Heart right ventricle (tissue), 16 donors: ENCODE measurements around the gene TMEM240. TPM values are rescaled to one million over a fixed set of nuclear protein-coding genes. Genes with fewer than 3 reads are reported as not detected.
A peak's percentile ranks its signal among the peaks of the same experiment; 100 is the strongest.
"Not testable (repeated sequence)": the region's sequence is repeated elsewhere in the genome, so short reads cannot be mapped to it uniquely, and the experiment has no call there.

Experiments
- ATAC-seq, 8 donors: fragments of 200-7000 bp; cut with Tn5 transposase; one replicate each; pipeline ENCODE4 v1.9.1; 2020; ENCODE audit warnings: mild to moderate bottlenecking in 8 of 8, moderate library complexity in 8 of 8, moderate number of reproducible peaks in 1 of 8
- DNase-seq, 2 donors: peaks; one replicate each; pipeline ENCODE4 v3.0.0-alpha.2; 2020
- H3K27ac ChIP-seq, 10 donors: fragments of 200-600 bp; sonication (generic) in 2 of 10; one replicate each; pipeline versions ENCODE4 v1.5.0 to v1.8.0; 2020 to 2022; ENCODE audit warnings: mild to moderate bottlenecking in 3 of 10
- H3K27me3 ChIP-seq, 7 donors: fragments of 200-600 bp; one replicate each; pipeline ENCODE4 v1.8.0; 2021 to 2022; ENCODE audit warnings: mild to moderate bottlenecking in 2 of 7
- H3K36me3 ChIP-seq, 9 donors: fragments of 200-600 bp; sonication (generic) in 1 of 9; one replicate each; pipeline versions ENCODE4 v1.5.0 to v1.8.0; 2020 to 2022; ENCODE audit warnings: mild to moderate bottlenecking in 2 of 9
- H3K4me1 ChIP-seq, 9 donors: fragments of 200-600 bp; sonication (generic) in 1 of 9; one replicate each; pipeline versions ENCODE4 v1.5.0 to v1.8.0; 2020 to 2022; ENCODE audit warnings: mild to moderate bottlenecking in 4 of 9
- H3K4me3 ChIP-seq, 10 donors: fragments of 200-600 bp; sonication (generic) in 2 of 10; one replicate each; pipeline versions ENCODE4 v1.5.0 to v1.8.0; 2020 to 2022; ENCODE audit warnings: mild to moderate bottlenecking in 7 of 10, moderate library complexity in 2 of 10
- H3K9me3 ChIP-seq, 11 donors: fragments of 200-600 bp in 10 of 11; sonication (generic) in 2 of 11; one replicate each; pipeline versions ENCODE4 v1.5.0 to v1.8.0; 2013 to 2022; ENCODE audit warnings: mild to moderate bottlenecking in 2 of 11, control low read depth in 1 of 11, moderate library complexity in 1 of 11
- CTCF ChIP-seq, 9 donors: fragments of 200-600 bp; sonication (generic) in 2 of 9; IDR thresholded peaks; one replicate each; pipeline versions ENCODE4 v1.5.0 to v1.8.0; 2021 to 2022; ENCODE audit warnings: antibody characterized with exemption in 9 of 9, mild to moderate bottlenecking in 5 of 9, moderate library complexity in 1 of 9
- WGBS, 2 donors: extraction: QIAGEN DNeasy Blood & Tissue Kit; methylation state at CpG; one replicate each; pipeline ENCODE4 v1.1.7; 2013; ENCODE audit warnings: inconsistent platforms in 1 of 2; 5-methylcytosine and 5-hydroxymethylcytosine counted together
- intact Hi-C, 10 donors: fragments of 100-400 bp; cut with DNase I; formaldehyde crosslinking; loops; one replicate each; pipeline versions ENCODE4 v1.11.1 to v1.14.2; 2022
- polyA plus RNA-seq, 2 donors: library from polyadenylated mRNA; stranded (reverse); fragments of 200-250 nt; gene quantifications; one replicate each; pipeline ENCODE4 v1.2.3, GENCODE V29; 2013
- total RNA-seq, 10 donors: library from RNA; stranded (reverse); fragmentation: NEBNext Ultra II Directional in 3 of 10; extraction: Animal tissue kit (Norgen Biotek cat#: 25700) in 3 of 10; gene quantifications; one replicate each; pipeline versions ENCODE4 v1.2.1 to v1.2.4, GENCODE V29; 2021 to 2023
- donor health status: Arrhythmogenic right ventricular cardiomyopathy.
- donor health status: ischemic (EF 13 %, LVEDD 7.1; RV severe dilation, severe dysfunction).
- donor health status: healthy with polysubstance abuse.
- donor health status: DM: no; HTN: yes; CAD: no.
- donor health status: DM: no; HTN: no; CAD: no.
- donor health status: ischemic (EF 25% LVEDD 6.9; RV normal size, moderate dysfunction).
- donor health status: ischemic (EF 25% LVEDD 5.7; RV mildly dilated, moderate dysfunction).
- donor health status: healthy.
- donor health status: DM: yes; HTN: yes; CAD: no.
- donor health status: Ischemic cardiomyopathy.
- donor health status: ischemic (EF 35%, LVEDD 5.7; RV mildly dilated, moderate dysfunction).
- donor health status: nonischemic (EF 11% LVEDD 7.7; RV severe dilation, severe dysfunction).
- donor health status: DM: yes; HTN: yes; CAD: no.
- donor health status: PGD.
- donor health status: ischemic (EF 29% LVEDD 5.4; RV normal size, mild dysfunction).
- donor health status: nonischemic (EF 23%, LVEDD 6.1; RV moderate dilation, normal function).

Gene TMEM240
- total and polyA plus RNA-seq, 12 donors: 3.2 to 12.1 (median 3.7) TPM

- no peaks in the 10 kb centered on the region for H3K27me3 ChIP-seq
- DNase-seq (no peak), ATAC-seq (no peak)
- peak overlapping the region; percentile 74 to 96 (median 90) for H3K27ac ChIP-seq
- H3K4me1 ChIP-seq: peaks cover 5 to 26% (median 10%) of the 10 kb centered on the region in 9 donors
- H3K4me3 ChIP-seq: peak overlapping the region; percentile 59 to 96 (median 83)
- no peak for TF ChIP-seq CTCF (IDR thresholded peaks at IDR 0.05)
- H3K36me3 ChIP-seq: peaks cover 0 to 7% (median 0%) of the 10 kb centered on the region in 9 donors
- WGBS, 2 donors: 12 to 17% methylated on average over 17 of the region's 17 CpGs
- intact Hi-C loops: no loop called here
- no peaks in the 10 kb centered on the region for H3K9me3 ChIP-seq
These were observed 29.4 kb downstream of the TMEM240 start for GRCh38 chr1:1510912-1511532.

DNA sequence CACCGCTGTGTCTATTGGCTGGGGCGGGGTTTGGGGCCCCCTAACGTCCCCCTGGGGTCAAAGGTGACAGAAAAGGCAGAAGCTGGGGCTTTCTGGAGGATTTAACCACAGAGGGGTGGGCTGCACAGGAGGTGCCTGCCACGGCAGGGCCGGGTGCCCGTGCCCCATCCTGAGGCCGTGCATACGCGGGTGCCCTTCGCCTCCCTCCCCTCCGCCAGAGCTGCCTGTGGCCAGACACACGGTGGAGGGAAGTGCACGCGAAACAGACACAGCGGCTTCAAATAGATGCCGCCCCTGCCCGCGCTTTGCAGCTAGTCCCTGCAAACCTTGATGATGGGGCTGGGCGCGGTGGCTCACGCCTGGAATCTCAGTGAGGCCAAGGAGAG lies 31.0 kb downstream of the TMEM240 start:
- not testable (repeated sequence) for H3K36me3 ChIP-seq, H3K27ac ChIP-seq, DNase-seq, H3K27me3 ChIP-seq, ATAC-seq, H3K4me3 ChIP-seq, H3K9me3 ChIP-seq
- intact Hi-C loops: loop anchor here in 3 of 10 donors (10.0 kb wide), 3 partner anchors 75 to 135 kb away; partner anchors contain the start of genes AURKAIP1 (in 1 of the 3), MRPL20 (in 1 of the 3) and VWA1 (in 1 of the 3)
- 81 to 84% methylated on average over 13 to 17 of the region's 21 CpGs for WGBS, 2 donors
- peaks cover 7 to 39% (median 19%) of the 10 kb centered on the region in 9 donors for H3K4me1 ChIP-seq

- H3K4me1 ChIP-seq: peaks cover 7 to 39% (median 19%) of the 10 kb centered on the region in 9 donors
- H3K27ac ChIP-seq: peak overlapping the region in 4 of 10 donors; percentile 19 to 58 (median 53)
- H3K27me3 ChIP-seq, H3K9me3 ChIP-seq, DNase-seq, H3K4me3 ChIP-seq, H3K36me3 ChIP-seq: not testable (repeated sequence)
- peak in 3 of 8 donors; percentile 36 to 61 (median 49) for ATAC-seq
- intact Hi-C loops: loop anchor here in 3 of 10 donors (10.0 kb wide), 3 partner anchors 74 to 134 kb away; partner anchors contain the start of genes AURKAIP1 (in 1 of the 3), MRPL20 (in 1 of the 3) and VWA1 (in 1 of the 3)
- 56 to 64% methylated on average over 27 of the region's 34 CpGs for WGBS, 2 donors
These were observed 31.5 kb downstream of the TMEM240 start for GRCh38 chr1:1508775-1509464.

- DNase-seq (no peak), ATAC-seq (no peak)
- Histone ChIP-seq H3K4me3 (no peak overlapping the region), H3K4me1 (peaks cover 7 to 35% (median 17%) of the 10 kb centered on the region in 9 donors), H3K27me3 (no peaks in the 10 kb centered on the region), H3K36me3 (no peaks in the 10 kb centered on the region), H3K9me3 (no peaks in the 10 kb centered on the region), H3K27ac (no peak overlapping the region)
- TF ChIP-seq CTCF (IDR thresholded peaks at IDR 0.05): no peak
- 93 to 97% methylated on average over 4 of the region's 4 CpGs for WGBS, 2 donors
- intact Hi-C loops: loop anchor here in 3 of 10 donors (10.0 kb wide), 3 partner anchors 73 to 133 kb away; partner anchors contain the start of genes AURKAIP1 (in 1 of the 3), MRPL20 (in 1 of the 3) and VWA1 (in 1 of the 3)
These were observed 33.1 kb downstream of the TMEM240 start for GRCh38 chr1:1507305-1507704.

DNA sequence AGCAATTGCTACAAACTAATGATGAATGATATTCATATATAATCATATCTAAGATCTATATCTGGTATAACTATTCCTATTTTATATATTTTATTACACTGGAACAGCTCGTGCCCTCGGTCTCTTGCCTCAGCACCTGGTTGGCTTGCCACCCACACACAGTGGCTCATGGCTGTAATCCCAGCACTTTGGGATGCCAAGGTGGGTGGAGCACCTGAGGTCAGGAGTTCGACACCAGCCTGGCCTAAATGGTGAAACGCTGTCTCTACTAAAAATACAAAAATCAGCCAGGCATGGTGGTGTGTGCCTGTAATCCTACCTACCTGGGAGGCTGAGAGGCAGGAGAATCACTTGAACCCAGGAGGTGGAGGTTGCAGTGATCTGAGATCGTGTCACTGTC lies 34.6 kb downstream of the TMEM240 start:
- H3K27ac ChIP-seq: peak overlapping the region in 9 of 10 donors; percentile 33 to 86 (median 82)
- 76 to 86% methylated on average over 5 of the region's 5 CpGs for WGBS, 2 donors
- intact Hi-C loops: loop anchor here in 3 of 10 donors (10.0 kb wide), 3 partner anchors 71 to 131 kb away; partner anchors contain the start of genes AURKAIP1 (in 1 of the 3), MRPL20 (in 1 of the 3) and VWA1 (in 1 of the 3)

More for the DNA sequence above, 34.6 kb downstream of the TMEM240 start:
- Histone ChIP-seq H3K4me1 (peaks cover 4 to 31% (median 13%) of the 10 kb centered on the region in 9 donors), H3K4me3 (peak overlapping the region in 2 of 10 donors; percentile 38 to 42)
- not testable (repeated sequence) for ATAC-seq, H3K27me3 ChIP-seq, DNase-seq, H3K36me3 ChIP-seq, H3K9me3 ChIP-seq
